GM12874 (cell line): ENCODE measurements around the gene PARL.
A peak's percentile ranks its signal among the peaks of the same experiment; 100 is the strongest.

Source experiments
- TF ChIP-seq, protein P1 (sequence below): IDR thresholded peaks from 2 replicates; pipeline ENCODE4 v1.5.1; 2011; ENCODE audit warnings: low read depth, mild to moderate bottlenecking, control low read depth, low read length, moderate library complexity; ENCODE audit not compliant: insufficient read depth

PARL gene

DNA sequence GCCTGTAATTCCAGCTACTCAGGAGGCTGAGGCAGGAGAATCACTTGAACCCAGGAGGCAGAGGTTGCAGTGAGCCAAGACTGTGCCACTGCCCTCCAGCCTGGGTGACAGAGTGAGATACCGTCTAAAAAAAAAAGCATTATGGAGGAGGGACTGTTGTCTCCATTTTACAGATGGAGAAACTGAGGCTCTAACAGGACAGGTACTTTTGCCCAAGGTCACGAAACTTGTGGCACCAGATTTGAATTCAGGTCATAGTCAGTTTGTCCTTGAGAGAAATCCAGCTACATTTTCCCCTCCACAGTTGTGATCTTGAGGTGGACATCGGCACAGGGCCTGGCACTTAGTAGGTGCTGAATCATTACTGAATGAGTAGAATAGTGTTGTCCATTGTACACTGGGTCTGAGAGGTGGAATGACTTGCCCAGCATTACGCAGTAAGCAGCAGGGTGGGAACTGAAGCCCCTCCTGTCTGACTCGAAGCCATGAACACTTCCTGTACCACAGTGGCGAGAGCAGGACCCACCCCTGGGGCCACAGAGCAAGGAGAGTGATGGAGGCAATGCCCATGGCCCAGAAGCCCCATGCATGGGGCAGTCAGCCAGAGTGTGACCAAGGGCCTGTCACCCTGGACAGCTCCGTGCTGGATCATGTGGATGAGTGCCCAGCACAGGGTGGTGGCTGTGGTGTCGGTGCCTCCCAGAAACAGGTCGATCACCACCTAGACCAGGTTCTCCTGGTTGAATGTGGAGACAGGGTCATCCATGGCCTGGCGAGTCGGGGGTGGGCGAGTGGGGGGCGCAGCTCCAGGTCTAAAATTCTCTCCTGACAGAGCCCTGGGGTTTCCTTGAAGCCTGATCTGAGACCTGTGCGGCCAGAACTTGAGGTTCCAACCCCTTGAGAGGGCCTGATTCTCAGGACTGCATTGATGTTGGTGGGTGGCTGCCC lies 20.4 kb upstream of the PARL start:
- TF ChIP-seq, protein P1, sequence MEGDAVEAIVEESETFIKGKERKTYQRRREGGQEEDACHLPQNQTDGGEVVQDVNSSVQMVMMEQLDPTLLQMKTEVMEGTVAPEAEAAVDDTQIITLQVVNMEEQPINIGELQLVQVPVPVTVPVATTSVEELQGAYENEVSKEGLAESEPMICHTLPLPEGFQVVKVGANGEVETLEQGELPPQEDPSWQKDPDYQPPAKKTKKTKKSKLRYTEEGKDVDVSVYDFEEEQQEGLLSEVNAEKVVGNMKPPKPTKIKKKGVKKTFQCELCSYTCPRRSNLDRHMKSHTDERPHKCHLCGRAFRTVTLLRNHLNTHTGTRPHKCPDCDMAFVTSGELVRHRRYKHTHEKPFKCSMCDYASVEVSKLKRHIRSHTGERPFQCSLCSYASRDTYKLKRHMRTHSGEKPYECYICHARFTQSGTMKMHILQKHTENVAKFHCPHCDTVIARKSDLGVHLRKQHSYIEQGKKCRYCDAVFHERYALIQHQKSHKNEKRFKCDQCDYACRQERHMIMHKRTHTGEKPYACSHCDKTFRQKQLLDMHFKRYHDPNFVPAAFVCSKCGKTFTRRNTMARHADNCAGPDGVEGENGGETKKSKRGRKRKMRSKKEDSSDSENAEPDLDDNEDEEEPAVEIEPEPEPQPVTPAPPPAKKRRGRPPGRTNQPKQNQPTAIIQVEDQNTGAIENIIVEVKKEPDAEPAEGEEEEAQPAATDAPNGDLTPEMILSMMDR = no peak

DNA sequence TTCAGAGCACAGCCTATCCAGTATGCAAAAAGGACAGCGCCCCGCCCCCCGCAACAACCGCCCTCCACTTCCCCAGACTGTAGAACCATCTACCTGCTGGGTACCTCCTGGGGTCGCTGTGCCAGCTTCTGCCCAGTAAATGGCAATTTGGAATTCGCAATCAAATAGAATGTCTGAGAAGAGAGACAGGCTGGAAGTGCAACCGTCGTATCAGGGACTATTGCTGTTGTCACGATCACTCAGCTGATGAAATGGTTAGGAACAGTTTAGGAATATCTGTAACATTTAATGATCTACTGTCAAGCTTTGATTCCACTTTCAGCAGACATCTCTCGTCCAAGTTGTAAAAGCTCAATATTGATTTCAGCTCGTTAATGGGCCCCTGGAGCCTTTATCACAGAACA lies 13.3 kb upstream of the PARL start:
- TF ChIP-seq, protein P1 = no peak

DNA sequence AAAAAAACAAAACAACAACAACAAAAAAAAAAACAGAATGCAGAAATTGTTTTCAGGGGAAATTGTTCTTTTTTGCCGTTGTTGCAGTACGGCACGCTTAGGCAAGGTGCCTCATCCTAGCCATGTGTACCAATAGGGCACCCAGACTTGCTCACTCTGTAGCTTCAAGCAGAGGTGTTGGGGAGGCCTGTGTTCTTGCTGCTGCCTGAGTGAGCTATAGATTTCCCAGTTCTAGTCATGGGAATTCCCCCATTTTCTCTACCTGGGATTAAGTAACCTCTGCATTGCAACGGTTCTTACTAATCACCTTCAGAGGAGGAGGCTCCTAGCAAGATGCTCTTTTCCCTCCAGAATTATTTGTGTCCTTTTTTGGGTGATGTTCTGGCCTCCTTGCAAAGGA lies 12.9 kb upstream of the PARL start:
- TF ChIP-seq, protein P1 = no peak

DNA sequence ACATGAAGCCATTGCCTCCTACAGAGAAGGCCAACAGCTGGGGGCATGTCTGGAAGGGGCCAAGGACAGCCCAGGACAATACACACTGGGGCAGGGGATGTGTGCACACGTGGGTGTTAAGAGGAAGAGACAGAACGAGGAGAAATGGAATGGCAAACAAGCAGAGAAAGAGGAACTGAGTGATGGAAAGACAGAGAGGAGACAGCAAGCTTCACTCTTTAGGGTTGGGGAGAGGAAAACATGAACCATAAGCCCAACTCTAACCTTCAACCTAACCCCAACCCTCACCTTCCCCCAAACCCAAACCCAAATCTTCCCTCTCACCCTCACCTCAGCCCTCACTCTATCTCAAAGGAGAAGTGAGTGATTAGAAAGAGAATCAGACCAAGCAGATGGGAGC lies 11.9 kb upstream of the PARL start:
- TF ChIP-seq, protein P1 = no peak

DNA sequence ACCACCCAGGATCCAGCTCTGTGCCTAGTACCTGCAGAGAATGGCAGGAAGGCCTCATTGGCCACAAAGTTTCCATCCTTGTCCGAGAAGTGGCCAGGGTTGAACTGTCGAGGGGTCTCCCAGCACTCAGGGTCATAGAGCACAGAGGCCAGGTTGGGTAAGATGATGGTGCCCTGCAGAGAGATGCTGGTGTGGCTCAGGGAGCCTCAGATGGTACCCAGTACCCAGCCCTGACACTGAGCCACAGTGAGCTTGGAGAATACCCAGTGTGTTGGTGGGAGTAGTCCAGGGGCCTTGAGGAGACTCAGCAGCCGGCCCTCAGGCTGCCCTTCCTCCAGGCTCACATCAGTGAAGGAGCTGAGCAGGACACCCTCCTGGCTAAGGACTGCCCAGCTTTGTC lies 11.5 kb upstream of the PARL start:
- TF ChIP-seq, protein P1 = no peak

DNA sequence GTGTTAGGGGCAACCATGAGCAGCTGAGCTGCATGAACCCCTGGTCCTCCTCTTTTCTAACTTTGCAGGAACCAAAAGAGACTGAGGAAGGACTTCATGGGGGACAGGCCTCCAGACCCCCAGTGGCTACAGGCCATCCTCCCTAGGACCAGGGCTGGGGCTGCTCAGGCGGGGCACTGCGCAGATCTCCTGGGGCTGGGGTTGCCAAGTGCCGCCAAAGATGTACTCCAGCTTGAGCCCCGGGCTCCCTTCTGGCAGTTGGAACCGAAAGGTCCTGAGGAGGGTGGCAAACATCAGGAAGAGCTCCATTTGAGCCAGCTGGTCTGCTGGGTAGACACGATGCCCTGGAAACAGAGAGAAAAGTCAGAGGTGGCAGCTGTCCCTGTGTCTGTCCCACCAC lies 11.1 kb upstream of the PARL start:
- TF ChIP-seq, protein P1 = no peak

DNA sequence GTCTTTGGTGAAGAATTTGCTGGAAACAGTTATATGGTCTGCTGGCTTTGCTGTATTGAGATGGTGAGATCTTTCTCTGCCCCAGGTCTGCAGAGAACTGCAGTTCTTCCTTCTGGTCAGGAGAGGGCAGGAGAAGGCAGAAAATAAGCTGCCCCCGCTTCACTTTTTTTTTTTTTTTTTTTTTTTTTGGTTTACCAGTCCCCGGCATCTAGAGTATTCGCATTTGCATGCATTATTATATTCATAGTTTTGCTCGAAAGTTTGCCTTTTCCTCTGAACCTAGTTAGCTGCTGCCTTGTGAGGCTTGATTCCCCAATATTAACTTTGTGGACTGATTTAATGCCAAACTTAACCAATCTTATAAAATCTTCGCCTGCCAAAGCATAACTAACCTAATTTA lies 10.6 kb upstream of the PARL start:
- TF ChIP-seq, protein P1 = peak; percentile 82
